ENCODE data around the gene DEAF1. TPM values are rescaled to one million over a fixed set of nuclear protein-coding genes. Genes with fewer than 3 reads are reported as not detected.
A peak's percentile ranks its signal among the peaks of the same experiment; 100 is the strongest.
"Not testable (repeated sequence)": the region's sequence is repeated elsewhere in the genome, so short reads cannot be mapped to it uniquely, and the experiment has no call there.

DEAF1 gene
- polyA plus RNA-seq, 3 donors: 44.0 to 58.7 (median 57.1) TPM

DNA sequence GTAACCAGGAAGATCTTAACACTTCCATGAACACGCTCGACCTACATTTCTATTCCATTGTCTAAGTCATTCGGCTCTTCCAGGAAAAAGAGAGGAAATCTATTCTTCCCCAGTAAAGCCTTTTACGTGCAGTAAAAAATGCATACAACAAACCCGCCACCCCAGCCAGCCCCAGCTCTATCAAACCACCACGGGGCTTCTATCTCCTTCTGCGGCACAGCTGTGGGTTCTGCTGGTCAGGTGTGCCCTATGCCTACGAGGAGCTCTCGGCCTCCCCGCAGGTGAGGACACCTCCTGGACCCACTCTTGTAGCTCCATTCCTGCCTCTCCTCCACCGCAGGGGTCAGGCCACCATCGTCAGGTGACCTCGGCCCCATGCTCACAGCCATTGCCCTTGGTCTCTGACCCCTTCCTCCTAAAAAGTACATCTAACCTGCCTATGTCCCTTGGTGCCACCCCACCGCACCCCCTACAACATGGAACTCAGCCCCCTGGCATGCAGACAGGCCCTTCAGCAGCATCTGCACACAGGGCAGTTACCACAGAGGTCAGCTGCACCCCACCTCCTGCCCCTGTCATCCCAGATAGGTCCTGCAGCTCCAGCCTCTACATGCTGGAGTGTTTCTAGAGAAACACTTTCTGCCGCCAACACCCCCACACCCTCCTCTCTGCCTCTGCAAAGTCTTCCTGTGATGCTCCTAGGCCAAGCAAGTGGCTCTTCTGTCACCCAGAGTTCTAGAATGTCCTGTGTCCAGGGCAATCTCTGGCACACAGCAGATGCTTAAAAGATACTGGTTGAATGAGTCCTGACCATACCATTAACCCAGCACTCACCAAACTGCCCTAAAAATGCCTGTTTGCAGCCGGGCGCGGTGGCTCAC is 3.1 kb downstream of the DEAF1 start:
- no peak for DNase-seq (ENCODE audit: extremely low read depth in 1 of 11, low read depth in 9 of 11, low spot score in 4 of 11)

DNA sequence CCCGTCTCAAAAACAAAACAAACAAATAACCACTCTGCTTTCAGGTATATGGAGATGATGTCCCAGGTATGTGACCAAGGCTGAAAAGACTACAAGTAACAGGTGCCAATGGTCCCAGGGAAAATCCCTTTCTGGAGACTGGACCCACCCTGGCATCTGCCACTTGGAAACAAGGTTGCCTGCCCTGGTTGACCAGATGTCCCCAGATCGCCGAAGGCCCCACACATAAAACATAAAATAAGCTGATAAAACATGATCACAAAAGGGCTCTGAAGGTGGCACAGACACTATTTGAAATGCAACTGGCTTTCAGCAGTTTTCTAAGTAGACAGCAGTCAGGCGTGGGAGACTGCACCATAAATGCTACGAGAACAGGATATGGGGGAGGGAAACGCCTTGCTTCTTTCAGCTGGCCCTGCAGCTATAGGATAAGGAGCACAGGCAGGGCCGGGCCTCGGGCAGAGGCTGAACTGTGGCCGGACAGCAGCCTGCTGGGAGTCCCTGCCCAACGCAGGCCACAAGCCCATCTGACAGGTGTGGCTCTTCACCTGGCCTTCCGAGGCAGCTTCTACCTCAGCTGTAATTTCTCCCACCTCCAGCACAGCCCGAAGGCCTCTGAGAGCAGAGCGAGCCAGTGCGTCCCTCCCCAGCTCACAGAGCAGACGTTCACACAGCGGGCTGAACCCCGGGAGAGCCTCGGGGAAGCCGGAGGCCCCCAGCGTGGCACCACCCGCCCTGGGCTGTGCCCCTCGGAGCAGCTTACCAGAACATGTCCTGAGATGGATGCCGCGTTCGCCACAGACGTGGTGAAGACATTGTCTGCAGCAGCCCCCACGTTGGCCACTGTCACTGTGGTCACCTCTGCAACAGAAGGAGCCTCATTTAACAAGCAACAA is 4.0 kb downstream of the DEAF1 start:
- DNase-seq (ENCODE audit: extremely low read depth in 1 of 11, low read depth in 9 of 11, low spot score in 4 of 11): peak in 2 of 11 donors; percentile 37 to 66

DNA sequence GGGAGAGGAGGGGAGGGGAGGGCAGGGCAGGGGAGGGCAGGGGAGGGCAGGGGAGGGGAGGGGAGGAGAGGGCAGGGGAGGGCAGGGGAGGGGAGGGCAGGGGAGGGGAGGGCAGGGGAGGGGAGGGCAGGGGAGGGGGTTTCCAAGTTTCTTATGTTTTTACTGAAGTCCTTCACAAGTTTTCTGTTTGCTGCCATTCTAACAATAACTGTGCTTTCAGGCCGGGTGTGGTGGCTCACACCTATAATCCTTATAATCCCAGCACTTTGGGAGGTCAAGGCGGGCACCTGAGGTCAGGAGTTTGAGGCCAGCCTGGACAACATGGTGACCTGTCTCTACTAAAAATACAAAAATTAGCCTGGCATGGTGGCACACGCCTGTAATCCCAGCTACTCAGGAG is 4.8 kb downstream of the DEAF1 start:
- not testable (repeated sequence) for DNase-seq (ENCODE audit: extremely low read depth in 1 of 11, low read depth in 9 of 11, low spot score in 4 of 11)

DNA sequence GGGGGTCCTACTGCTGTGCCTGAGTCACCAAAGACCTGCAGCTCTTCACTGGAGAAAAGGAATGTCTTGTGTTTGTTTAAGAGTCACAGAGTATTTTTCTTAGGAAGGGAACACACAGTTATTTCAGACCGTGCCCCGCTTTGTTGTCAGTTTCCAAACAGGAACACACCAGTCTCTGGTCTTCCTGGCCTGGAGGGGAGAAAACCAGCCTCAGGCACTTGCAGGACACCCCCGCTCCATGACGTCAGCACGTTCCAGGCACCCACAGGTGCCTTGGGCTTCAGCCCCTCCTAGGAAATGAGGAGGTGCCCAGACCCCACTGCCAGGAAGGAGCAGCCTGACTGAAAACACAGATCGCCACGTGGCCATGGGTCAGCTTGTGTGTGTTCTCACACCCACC is 5.4 kb downstream of the DEAF1 start:
- no peak for DNase-seq (ENCODE audit: extremely low read depth in 1 of 11, low read depth in 9 of 11, low spot score in 4 of 11)

DNA sequence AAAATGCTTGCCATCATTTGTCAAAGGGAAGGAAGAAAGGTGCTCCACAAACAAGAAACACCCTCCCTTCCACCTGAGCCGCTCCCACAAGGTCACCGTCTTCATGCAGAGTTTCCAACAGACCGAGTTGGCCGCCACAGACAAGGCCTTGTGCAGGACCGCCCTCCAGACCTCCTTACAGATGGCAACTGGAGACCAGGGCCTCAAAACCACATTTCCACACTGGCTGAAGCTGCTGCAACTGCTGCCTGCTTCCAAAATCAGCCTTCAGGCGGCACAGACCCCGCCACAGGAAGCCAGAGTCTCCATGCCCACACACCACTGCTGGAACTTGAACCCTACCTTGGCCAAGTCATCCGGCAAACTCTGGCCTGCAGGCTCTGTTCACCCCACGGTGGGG is 6.3 kb downstream of the DEAF1 start:
- DNase-seq (ENCODE audit: extremely low read depth in 1 of 11, low read depth in 9 of 11, low spot score in 4 of 11): no peak

DNA sequence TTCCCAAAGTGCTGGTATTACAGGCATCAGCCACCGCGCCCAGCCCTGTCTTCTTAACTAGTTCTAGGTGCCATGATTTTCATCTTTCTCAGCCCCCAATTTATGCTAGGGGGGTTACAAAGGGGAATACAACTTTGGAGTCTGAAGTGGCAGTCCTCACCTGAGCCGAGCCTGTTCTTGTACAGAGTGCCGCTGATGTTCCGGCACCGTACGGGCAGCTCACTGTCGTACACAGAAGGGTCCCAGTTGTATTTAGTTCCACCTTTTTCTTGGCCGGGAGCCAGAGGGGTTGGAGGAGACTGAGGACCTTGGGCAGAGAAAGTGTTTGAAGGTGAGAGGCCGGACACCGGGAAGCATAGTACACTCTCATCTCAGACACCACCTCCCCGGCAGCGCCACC is 7.3 kb downstream of the DEAF1 start:
- no peak for DNase-seq (ENCODE audit: extremely low read depth in 1 of 11, low read depth in 9 of 11, low spot score in 4 of 11)

DNA sequence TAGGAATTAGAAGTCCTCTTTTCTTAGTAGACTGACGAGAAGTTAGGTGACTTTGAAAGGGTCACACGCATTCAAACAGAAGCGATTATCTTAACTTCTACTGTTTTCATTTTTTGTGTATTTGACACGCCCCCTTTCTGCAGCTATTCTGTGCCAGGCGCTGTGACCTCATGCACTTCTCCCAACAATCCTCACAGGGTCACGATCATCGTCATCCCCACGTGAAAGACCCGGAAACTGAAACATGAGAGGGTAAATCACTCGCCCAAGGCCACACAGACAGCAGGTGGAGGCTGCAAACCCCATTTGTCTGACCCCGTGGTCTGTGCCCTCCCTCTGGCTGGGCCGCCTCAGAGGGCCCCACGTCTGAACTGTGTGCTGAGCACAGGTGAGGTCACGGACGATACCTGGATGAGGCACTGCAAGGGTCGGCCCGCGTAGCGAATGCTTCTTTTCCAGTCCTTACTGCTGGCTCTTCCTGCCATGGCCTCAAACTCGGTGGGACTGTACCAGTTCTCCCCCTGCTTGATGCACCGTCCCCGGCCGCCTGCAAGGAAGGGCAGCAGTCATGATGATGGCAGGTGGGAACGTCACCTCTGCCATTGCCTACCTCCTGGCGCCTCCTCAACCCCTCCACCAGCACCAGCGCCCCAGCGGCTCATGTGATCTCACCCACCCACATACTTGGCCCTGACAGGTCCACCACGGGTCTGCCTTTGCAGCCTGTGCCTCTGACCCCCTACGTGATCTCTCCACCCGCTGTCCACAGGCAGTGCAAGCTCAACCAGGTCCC is 8.4 kb downstream of the DEAF1 start:
- no peak for DNase-seq (ENCODE audit: extremely low read depth in 1 of 11, low read depth in 9 of 11, low spot score in 4 of 11)

DNA sequence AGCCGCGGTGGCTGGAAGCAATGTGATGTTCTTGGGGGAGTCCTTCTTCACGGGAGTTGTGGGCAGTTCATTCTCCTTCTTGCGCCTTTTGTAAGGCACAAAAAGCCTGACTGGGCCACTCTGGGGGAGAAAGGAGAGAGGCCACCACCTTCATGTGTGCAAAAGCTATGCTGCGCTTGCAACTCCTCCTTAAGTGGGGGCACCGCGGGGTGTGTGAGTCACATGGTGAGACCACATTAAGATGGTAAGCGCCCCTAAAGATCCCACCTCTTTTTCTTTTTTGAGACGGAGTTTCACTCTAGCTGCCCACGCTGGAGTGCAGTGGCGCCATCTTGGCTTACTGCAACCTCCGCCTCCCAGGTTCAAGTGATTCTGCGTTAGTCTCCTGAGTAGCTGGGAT is 14.1 kb downstream of the DEAF1 start:
- DNase-seq (ENCODE audit: extremely low read depth in 1 of 11, low read depth in 9 of 11, low spot score in 4 of 11): no peak

DNA sequence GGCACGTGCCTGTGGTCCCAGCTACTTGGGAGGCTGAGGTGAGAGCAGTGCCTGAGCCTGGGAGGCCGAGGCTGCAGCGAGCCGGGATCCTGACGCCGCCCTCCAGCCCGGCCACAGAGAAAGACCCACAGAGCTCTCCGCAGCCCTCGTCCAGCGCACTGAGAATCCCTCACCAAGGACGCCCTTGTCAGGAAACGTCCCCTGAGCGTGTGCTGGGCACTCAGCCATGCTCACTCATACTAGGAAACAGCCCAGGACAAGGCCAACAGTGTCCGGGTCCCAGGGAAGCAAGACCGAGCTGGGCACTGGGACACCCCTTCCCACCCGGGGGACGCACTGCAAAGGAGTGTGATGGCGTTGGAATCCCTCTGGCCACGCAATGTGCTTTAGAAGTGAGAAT is 14.5 kb downstream of the DEAF1 start:
- DNase-seq (ENCODE audit: extremely low read depth in 1 of 11, low read depth in 9 of 11, low spot score in 4 of 11): no peak

DNA sequence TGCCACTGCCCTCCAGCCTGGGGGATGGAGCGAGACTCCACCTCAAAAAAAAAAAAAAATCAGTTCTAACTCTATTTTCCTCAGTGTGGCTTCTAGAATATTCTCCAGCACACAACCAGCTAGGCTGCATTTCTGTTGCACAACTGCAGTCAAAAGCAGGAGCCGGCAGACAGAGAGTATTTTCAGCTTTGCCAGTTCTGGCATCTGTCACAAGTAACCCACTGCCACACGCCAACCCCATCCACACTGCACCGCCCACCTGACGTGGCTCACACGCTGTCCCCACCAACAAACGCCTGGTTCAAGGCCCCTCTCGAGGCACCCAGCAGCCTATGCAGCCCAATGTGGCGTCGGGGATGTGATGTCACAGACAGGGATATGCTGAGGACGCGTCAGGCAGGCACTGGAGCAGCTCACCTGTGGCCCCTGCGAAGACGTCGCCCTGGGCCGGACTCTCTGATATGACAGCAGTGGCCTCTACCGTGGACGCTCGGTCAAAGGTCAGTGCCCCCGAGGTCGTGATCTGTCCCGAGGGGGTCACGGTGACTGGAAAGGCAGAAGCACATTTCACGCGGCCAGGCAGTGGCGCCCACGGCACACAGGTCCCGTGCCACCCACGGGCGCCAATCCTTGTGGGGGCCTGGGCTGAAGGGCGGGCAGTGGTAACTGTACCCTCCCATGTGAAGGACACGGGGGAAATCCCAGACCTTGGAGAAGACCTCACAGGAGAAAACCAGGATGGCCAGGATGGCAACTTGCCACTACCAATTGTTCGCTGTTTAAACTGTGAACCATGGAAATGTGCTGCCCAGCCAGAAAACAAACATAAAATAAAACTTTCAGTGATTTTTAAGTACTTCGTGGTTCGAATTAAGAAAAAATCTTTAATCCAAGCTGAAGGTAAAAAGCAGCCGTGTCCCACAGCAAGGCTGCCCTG is 15.5 kb downstream of the DEAF1 start:
- DNase-seq (ENCODE audit: extremely low read depth in 1 of 11, low read depth in 9 of 11, low spot score in 4 of 11): no peak

DNA sequence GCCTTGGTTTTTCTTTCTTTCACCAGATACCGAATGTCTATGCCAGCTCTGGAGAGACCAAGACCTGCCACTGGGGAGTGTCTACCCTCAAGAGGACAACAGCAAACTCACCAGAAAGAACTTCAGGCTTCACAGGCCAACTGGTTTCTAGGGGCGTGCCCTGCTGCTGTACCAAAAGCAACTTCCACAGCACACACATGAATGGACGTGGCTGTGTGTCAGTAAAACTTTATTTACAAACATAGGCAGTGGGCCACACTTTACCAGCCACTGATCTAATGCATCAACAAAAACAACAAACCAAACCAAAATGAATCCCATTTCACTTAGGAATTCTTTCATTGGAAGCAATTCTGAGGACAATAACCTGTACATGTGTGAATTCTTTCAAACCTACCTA is 16.7 kb downstream of the DEAF1 start:
- DNase-seq (ENCODE audit: extremely low read depth in 1 of 11, low read depth in 9 of 11, low spot score in 4 of 11): no peak

DNA sequence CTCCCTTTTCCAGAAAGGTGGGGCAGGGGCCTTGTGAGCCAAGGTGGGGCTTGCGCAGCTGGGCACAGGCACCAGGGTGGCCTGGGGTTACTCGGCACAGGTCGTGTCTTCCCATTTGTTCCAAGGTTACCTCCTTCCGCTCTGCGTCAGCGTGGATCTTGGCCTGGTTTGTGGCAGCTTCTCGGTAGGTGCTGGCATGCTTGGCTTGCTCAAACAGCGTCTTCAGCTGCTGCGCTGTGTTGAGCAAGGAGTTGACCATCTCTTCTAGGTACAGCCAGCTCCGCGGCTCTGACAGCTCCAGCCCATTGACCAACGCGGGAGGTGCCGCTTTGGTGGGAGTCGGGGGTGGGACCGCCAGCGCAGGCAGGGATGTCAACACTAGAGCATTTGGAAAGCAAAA is 20.6 kb downstream of the DEAF1 start:
- no peak for DNase-seq (ENCODE audit: extremely low read depth in 1 of 11, low read depth in 9 of 11, low spot score in 4 of 11)

DNA sequence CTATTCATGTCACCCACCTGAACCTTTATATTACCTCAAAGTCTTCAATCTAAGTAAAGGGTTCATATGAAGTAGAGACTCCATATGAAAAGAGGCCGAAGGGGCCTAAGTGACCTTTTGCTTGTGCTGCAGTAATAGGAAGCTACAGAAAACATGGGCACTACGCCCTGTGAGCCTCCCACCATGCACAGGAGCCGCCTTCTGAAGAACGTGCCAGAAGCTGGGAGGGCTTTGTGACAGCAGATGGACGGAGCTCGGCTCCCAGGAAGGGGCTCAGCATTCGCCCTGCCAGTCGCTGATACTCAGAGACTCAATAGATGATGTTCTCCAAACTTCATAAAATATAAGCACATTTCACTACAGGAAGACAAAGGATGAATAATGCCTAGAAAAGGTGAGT is 21.2 kb downstream of the DEAF1 start:
- no peak for DNase-seq (ENCODE audit: extremely low read depth in 1 of 11, low read depth in 9 of 11, low spot score in 4 of 11)

DNA sequence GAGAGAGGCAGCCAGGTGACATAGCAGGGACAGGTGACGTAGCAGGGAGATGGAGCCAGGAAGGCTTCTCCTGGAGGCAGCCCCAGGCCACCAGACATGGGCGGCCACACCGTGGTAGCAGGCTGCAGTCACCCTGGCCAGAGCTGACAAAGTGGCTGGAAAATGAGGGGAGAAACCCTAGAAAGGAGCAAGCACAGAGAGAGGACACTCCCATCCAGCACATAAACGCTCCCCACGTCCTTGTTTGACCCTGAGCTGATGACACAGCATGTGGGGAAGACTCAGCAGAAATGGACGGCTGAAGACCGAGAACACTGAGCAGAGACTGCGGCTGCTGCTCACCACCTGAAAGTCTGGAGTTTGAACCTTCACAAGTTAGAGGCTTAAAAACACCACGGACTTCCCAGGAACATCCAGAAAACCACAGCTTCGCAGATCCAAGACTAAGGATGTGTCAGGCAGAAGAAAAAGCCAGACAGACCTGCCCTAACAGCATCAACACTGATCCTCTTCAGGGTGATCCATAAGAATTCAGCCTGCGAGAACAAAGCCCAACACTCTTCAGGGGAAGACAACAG is 29.2 kb downstream of the DEAF1 start:
- DNase-seq (ENCODE audit: extremely low read depth in 1 of 11, low read depth in 9 of 11, low spot score in 4 of 11): no peak

DNA sequence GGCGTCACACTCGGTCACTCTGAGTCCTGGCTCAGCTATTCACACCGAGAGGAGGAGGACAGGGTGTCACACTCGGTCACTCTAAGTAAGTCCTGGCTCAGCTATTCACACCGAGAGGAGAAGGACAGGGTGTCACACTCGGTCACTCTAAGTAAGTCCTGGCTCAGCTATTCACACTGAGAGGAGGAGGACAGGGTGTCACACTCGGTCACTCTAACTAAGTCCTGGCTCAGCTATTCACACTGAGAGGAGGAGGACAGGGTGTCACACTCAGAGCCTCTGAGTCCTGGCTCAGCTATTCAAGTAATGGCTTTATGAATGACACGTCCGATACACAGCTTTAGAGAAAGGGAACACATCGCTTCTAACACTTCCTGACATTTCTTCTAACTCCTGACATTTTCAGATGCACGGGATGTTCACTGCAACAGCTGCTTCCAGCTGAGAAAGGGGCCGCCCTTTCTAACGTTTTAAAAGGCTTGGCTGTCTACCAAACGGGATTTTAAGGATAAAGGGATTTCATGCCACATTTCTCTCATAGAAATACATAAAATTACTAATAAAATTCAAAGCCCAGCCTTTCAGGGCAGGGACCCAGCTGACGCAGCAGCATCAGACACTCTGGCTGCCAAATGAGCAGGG is 29.8 kb downstream of the DEAF1 start:
- DNase-seq (ENCODE audit: extremely low read depth in 1 of 11, low read depth in 9 of 11, low spot score in 4 of 11): peak in 9 of 11 donors; percentile 17 to 56 (median 28)

DNA sequence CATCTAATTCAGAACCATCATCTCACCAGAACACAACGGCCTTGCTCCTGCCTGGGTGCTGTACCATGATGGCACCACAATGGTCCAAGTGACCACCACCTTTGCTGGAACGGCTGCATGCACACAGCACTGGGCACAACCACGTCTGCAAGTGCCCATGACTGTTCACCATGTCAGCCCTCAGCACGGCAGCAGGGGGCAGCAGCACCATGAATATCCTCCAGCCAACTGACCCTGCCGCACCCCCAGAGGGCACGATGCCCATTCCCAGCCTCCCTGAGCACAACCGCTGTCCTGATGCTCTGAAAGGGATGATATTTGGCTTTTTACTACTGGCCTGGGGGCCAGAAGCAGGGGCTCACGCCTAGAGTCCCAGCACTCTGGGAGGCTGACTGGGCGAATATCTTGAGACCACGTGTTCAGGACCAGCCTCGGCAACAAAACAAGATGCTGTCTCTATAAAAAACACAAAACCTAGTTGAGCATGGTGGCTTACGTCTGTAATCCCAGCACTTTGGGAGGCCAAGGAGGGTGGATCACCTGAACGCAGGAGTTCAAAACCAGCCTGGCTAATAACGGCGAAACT is 32.2 kb downstream of the DEAF1 start:
- DNase-seq (ENCODE audit: extremely low read depth in 1 of 11, low read depth in 9 of 11, low spot score in 4 of 11): no peak

Measured in renal cortex interstitium (tissue), 11 donors.